NAMALWA (cell line): ENCODE results near the gene KCNJ11.

Source experiments
- DNase-seq: peaks from one replicate; pipeline ENCODE4 v3.0.0-alpha.2; 2015; ENCODE audit warnings: low spot score

KCNJ11 gene

GRCh38 chr11:17389957-17390649 lies 1.6 kb upstream of the KCNJ11 start:
- DNase-seq, result no peak

- DNase-seq, result peak; percentile 73
Measured at GRCh38 chr11:17389211-17389956, 925 bp upstream of the KCNJ11 start.

- DNase-seq, result no peak
Measured at GRCh38 chr11:17387811-17388210, 648 bp downstream of the KCNJ11 start.

GRCh38 chr11:17387254-17387653 lies 1.2 kb downstream of the KCNJ11 start:
- no peak for DNase-seq

GRCh38 chr11:17386331-17387084 lies 2.0 kb downstream of the KCNJ11 start:
- DNase-seq, result peak; percentile 69

- no peak for DNase-seq
Measured at GRCh38 chr11:17385926-17386325, 2.5 kb downstream of the KCNJ11 start.

DNA sequence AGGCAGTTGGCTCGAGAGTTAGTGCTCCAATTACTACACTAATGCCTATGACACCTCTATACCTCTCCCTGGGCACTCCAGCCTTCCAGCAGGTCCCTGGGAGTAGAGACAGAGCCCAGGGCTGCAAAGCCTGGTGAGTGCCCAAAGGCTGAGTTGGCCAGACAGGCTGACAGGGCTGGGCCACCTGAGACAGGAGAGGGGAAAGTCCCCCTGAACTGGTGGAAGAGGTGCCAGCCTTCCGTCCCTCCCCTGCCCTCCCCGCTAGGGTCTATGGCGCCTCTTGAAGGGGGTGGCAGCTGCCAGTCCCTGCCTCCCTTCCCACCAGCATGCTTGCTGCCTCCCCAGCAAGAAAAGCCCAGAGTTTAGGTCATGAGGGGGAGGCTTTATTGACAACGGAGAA lies 3.0 kb downstream of the KCNJ11 start:
- no peak for DNase-seq

DNA sequence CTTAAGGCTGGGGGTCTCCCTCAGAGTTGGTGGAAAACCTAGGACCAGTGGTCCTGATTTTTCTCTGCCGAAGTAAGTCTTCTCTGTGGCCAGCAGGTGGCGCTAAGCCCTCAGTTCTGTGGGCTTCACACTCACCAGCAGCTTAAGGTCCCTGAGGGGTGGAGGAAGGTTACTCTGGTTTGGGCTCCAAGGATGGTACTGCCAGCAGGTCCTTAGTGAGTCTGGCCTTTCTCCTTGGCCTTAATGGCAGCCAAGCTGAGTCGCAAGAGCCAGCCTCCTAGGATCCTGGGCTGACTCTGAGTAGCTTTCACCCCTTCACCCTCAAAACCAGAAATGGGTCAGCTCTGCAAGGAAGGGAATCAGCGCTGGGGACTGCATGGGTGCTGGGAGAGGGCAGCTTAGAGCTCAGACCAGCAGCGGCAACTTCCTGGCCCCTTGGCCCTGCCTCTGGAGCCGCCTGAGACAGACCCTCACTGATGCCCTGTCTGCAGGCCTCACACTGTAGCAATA lies 4.4 kb downstream of the KCNJ11 start:
- peak; percentile 91 for DNase-seq

DNA sequence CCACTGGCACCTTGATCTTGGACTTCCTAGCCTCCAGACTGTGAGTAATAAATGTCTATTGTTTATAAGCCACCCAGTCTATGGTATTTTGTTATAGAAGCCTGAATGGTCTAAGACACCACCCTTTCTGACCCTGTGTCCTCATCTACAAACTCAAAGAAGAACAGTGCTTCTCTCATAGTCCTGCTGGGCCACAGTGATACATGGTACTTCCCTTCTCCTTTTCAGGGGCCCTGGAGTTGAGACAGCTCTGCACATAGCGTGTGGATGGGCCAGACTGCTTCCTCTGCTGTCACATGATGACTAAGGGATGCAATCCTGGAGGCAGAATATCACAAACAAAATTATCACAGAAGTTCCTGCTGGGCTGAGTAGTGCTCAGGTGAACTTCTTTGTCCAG lies 5.0 kb downstream of the KCNJ11 start:
- no peak for DNase-seq

DNA sequence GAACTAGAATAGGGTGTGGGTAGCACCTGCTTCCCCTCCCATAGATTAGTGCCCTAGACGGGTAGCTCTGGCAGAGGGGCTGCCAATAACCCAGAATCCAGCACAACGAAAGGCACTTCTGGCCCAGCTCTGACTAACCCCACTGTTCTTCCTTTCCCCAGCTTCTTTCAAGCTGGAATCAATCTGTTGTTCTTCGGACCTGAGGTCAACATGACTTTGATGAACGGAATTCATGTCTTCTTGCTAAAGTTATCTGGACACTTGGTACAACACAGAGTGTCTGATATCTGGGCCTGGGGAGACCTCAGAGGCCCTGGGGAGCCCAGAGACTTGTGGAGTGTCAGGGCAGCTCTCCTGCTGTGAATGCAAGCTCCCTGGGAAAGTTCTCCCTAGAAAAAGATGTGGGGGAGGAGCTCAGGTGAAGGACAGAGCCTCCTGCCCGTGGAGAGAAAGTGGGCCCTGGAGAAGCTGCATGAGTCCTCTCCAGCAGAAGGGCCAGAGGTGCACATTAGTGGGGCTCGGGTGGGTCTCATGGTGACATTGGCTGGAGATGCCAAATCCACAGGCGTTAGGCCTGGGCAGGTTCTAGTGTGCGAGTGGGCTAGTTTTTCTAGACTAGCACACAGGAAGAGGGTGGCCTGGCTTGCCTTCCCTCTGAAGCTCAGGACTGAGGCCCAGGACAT lies 6.3 kb downstream of the KCNJ11 start:
- no peak for DNase-seq

GRCh38 chr11:17381156-17381555 lies 7.3 kb downstream of the KCNJ11 start:
- no peak for DNase-seq

DNA sequence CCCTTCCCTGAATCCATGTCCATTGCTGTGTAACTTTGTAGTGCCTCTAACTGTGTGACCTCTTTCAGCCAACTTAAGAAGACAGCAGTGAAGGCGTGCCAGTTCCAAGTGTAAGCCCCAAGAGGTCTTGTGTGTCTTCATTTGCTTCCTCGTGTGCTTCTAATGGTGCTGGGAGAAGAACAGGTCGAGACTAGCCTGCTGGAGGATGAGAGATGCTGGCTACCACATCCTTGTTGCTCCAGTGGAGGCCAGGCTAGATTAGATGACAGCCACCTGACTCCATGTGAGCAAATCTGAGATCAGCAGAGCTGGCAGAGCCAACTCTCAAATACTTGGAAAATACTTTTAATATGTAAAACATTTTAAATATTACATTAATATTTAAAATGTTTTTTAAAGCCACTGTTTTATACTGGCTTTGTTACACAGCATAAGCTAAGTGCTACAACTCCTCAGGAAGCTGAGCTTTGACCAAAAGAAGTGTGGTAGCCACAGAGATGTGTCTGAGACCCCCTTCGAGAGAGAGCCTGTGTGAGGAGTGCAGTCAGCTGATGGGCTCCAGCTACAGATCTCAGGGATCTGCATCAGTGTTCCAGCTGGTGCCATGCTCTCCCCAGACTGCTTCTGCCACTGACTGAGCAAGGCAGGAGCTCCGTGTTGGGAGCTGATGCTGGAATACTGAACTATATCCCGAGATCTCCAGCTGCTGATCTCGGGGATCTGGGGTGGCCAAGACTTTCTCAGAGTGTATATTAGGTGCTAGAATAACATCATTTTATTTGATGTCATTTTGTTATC lies 8.9 kb downstream of the KCNJ11 start:
- no peak for DNase-seq

DNA sequence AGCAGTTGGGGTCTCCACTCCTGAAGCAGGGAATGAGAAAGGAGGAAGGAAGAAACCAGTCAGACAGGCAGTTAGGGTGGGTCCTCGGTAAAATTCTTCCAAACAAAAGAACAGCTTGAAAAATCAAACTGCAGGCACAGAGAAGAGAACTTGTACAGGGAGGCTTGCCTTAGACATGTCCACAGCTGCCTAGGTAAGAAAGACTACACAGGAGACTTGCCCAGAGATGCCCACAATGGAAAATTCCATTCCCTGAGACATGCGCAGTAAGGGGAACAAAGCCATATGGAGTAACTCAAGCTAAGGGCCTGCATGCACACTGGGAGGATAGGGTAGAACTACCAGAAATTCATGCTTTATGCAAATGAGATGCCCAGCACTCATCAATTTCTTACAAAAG lies 9.8 kb downstream of the KCNJ11 start:
- DNase-seq, result no peak

DNA sequence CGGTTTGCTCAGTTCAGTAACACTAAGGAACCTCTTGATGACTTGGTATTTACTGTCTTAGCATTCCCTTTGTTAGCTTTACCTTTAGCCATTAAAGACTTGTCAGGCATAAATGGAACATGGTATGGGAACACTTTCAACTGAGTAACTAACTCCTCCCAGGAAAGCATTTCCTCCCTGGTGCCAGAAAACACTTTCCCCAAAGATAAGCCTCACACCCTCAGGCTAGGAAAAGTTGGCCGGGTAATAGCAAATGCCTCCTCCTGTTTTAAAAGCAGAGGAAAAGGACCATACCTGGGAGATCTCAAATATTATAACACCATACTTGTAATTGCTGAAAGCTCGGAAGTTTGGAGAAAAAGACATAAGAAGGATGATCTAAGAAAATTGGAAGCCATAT lies 12.0 kb downstream of the KCNJ11 start:
- no peak for DNase-seq

- DNase-seq, result no peak
Measured at GRCh38 chr11:17375547-17375946, 12.9 kb downstream of the KCNJ11 start.

DNA sequence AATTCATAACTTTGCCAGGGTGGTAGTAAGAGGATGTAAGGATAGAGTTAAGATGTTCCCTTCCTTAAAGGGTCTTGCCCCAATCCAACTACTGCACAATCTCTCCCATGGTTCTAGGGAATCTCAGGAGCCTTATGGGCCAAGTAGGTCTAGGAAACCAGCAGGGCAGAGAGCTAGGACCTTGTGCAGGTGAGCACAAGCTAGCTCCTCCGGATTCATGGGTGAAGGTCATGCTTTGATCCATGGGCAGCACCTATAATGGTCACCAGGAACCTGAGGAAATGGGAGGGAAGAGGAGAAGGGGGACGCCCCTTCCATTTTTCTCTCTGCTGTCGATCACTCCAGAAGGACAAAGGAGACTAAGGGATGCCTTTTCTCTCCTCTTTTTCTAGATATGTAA lies 16.8 kb downstream of the KCNJ11 start:
- no peak for DNase-seq

DNA sequence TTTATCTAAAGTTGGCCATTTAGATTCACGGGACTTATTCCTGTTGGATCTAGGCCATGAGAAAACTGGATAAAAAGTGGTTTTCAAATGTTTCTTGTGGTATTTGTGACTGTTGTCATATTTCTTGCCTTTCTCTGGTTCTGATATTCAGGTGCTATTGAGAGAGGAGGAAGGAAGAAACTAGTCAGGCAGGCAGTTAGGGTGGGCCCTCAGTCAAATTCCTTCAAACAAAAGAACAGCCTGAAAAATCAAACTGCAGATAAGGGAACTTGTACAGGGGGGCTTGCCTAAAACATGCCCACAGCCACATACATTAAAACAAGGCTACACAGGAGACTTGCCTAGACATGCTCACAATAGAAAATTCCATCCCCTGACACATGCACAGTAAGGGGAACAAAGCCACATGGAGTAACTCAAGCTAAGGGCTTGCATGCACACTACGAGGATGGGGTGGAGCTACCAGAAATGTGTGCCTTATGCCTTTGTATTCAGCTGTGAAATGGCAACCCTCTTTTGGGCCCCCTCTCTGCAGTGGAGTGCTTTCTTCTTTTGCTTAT lies 18.7 kb downstream of the KCNJ11 start:
- DNase-seq, result no peak

DNA sequence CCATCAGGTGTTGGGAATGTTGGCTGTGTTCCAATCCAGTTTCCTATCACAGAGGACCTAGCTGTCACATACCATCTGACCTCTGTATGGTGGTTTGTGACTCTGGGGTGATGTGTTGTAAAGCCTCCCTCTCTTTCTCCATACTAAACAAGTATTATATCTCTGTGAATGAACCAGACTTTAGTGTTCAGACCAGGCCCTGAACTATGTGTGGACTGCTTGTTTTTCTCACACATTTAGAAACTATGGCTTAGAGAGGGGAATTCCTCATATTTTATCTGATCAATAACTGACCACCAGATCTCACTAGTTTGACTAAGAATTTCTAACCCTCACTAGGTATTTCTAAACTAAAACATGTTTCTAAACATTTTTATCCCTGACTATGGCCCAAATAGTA lies 19.4 kb downstream of the KCNJ11 start:
- DNase-seq, result no peak

- DNase-seq, result no peak
Measured at GRCh38 chr11:17368551-17368950, 19.9 kb downstream of the KCNJ11 start.

DNA sequence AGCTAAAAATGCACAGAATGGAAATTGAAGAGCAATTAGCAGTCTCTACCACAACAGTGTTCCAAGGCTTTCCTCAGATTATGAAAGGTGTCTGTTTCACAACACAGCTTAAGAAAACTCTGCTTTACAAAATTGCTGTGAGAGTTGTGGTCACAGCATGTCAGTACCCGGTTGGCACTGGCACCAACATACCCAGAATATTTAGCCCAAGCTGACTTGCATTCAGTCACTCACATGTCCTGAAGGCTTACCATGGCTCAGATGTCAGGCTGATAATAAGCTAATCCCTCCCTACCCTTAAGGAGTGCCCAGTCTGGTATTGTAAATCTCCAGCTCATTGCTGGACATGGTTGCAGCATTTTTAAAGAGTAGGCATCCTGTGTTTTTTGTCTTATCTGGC lies 22.0 kb downstream of the KCNJ11 start:
- no peak for DNase-seq

DNA sequence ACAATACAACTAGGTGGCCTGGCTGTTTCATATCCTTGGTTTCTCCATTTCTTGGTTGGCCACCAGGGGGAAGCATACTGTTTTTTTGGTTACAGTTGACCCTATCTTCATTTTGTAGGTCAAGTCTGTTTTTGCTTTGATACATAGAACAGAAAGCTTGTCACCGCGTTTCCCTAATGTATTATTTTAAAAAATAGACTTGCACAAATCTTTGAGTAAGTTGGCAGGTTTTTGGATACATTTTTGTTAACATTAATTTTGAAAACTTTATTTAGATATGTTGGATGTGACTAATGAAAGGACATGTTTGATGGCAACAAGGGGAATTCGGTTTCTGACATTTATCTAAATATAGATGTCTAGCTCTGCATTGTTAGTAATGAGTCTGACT lies 33.9 kb downstream of the KCNJ11 start:
- DNase-seq, result peak; percentile 92
